GM18508 (cell line): ENCODE data around the gene NBDY.
"Not testable (repeated sequence)": the region's sequence is repeated elsewhere in the genome, so short reads cannot be mapped to it uniquely, and the experiment has no call there.

Experiments used
- ATAC-seq: cut with Tn5 transposase; IDR thresholded peaks from one replicate; pipeline ENCODE4 v1.9.1; 2021; ENCODE audit warnings: moderate number of reproducible peaks; ENCODE audit not compliant: insufficient read depth, unreplicated experiment

NBDY gene

DNA sequence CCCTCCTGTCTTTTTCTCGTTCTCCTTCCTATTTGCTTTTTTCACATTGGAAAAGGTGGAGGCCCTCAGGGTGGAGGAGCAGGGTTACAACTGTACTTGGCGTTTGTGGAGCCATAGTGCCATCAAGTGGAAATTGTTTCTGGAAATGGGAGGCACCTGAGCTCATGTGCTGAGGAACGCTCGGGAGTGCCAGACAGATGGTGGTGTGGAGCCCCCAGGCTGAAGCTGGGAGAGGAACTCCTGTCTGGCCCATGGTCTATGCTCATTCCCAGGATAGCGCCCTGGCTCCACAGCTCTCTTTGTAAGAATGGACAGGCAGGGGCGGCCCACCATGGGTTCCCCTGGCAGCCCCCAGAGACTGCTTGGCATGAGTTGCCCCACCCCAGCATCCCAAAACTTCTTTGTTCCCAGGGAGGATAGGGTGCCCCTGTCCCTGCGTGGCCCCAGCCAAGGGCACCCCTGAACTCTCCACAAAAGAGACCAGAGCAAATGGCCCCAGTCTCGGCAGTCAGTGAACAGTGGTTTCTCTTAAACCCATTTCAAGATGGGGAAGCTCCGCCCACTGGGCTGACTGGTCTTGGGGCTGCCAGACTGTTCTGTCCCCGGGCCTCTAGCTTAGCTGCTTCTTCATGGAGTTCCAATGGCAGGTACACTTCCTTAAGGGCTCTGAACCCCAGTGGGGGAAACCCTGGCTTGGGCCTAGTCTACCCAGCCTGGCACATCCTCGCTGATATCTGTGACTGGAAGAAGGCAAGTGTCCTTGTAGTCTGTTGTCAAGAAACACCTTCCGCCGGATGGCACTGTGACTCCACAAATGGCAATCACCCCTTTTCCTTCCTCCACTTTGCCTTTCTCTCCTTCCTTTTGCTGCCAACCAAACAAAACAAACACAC, 70.1 kb downstream of the NBDY start:
- no peak for ATAC-seq

DNA sequence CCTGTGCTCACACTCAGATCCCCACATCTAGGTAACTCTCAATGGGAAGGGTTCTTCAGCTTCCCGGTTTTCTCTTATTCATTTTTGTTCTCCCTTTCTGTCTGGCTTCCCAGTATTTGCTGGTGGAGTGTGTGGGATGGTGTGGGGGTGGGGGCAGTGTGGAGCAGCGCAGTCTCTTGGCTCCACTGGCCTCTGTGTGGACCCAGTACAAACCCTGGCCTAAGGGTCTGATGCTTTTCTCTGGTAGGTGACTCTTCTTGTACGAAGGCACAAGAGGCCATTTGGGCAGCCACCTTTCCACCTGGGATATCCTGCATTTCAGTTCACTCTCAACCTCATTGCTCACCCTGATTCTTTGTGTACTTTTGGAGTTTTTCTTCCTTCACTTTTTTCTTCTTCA, 71.3 kb downstream of the NBDY start:
- ATAC-seq, result no peak

DNA sequence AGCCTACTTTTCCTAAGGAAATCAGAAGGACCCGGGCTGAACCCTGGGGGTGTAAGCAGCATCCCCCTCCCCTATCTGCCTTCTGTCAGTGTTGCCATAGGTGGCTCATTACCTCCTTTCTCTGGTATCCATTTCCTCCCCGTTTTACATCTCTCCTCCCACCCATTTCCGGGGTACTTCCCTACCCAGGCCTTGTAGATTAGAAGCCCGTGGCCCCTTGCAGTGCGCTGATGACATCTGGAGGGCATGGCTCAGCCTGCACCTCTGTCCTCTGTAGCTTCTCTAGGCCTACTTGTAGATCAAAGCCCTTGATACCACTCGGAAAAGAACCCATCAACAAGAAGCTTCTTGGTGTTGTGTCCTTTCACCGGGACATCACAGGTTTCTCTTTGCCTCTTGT, 71.8 kb downstream of the NBDY start:
- peak; percentile 88 for ATAC-seq

DNA sequence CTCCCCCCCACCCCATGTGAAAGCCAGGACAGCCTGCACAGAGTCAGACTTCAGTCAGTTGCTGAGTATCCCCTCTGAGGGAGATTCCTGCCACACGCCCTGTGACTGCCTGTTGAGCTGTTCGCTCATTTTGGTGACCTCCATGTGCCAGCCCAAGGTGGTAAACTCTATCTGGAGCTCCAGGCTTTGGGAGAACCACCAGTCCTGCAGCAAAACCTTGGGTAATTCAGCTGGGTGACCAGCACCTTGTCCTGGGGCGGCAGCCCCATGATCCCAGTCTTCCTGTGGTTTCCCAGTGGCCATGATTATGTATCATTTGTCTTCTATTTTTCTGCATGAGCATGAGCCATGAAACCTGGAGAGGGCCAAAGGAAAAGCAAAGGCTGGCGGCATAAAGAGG, 73.4 kb downstream of the NBDY start:
- no peak for ATAC-seq

DNA sequence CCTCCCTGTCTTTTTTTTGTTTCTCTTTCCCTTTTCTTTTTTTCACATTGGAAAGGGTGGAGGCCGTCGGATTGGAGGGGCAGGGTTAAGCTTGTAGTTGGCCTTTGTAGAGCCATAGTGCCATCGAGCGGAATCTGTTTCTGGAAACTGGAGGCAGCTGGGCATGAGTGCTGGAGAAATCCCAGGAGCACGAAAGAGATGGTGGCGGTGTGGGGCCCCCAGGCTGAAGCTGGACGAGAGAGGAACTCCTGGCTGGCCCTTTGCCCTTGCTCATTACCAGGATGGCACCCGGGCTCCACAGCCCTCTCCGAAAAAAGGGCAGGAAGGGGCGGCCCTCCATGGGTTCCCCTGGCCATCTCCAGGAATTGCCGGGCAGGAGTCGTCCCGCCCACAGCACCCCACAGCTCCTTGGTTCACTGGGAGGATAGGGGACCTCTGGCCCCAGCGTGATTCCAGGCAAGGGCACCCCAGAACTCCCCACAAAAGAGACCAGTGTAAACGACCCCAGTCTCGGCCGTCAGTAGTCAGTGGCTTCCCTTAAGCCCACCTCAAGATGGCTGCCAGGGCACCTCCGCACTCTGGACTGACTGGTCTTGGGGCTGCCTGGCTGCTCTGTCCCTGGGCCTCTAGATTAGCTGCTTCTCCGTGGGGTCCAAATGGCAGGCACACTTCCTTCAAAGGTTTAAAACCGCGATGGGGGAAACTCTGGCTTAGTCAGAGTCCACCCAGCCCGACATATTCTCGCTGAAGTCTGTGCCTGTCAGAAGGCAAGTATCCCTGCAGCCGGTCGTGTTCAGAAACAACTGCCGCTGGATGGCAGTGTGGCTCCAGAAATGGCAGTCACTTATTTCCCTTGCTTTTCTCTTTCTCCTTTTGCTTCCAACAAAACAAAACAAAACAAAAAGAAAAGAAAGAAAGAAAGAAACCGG, 74.1 kb downstream of the NBDY start:
- ATAC-seq, result no peak

DNA sequence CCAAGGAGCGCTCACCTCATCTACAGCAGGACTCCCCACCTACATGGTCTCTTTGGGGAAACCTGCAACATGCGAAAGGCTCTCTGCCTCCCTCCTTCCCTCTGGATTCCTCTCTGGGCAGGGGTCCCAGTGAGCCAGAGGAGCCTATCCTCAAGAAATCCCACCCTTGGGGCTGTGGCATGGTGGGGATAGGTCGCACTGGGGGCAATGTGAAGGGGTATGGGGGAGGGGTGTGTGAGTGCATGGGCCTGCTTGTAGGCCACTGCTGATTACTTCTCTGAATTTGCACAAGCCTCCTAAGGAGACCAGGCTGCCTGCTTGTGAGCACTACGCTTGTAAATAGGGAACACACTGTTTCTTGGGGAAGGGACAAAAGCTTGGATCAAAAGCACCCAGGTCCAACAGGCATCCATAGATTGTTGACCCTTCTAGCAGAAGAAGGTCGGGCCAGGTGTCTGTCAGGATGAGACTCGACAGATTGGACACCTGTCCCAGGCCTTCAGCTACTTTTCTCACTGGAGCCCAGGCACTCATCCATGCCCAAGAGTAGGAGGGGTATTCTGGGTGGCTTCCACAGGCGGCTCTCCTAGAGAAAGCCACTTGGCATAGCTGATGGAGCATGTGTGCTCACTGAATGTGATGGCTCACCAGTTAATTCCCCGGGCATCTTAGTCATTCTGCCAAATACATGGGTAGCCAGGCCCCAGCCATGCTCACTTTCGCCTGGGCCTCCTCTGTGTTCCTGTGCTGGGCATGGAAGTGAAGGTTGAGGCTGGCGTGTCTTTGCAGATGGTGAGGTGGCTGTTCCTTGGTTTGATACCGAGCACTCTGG, 75.0 kb downstream of the NBDY start:
- no peak for ATAC-seq

DNA sequence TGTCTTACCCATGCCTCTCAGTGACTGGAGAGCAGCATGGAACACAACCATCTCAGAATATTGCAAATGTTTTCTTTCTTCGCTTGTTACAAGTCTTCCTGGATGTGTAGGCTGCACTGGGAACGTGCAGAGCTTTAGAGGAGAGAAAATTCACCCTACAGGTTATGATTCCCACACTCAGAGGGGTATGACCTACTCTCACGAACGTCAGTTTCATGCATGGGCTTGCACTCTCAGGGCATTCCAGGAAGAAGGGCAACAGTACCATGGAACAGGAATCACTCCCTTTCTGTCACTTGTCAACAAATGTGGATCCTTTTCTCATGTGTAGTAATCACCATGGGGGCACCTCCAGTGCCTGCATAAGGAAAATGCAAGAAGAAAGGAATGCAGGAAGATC, 75.8 kb downstream of the NBDY start:
- no peak for ATAC-seq

DNA sequence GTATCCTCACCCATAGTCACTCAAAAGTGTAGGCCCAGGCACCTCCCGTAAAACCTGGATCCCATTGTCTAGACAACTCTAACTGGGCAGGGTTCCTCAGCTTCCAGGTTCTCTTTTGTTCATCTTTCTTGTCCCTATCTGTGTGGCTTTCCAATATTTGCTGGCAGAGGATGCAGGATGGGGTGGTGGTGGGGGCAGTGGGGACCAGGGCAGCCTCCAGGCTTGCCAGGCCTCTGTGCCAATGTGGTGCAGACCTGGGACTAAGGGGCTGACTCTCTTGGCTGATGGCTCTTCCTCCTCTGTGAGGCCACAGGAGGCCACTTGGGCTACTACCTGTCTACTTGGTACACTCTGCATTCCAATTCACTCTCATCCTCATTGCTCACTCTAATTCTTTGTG, 76.4 kb downstream of the NBDY start:
- ATAC-seq, result no peak

DNA sequence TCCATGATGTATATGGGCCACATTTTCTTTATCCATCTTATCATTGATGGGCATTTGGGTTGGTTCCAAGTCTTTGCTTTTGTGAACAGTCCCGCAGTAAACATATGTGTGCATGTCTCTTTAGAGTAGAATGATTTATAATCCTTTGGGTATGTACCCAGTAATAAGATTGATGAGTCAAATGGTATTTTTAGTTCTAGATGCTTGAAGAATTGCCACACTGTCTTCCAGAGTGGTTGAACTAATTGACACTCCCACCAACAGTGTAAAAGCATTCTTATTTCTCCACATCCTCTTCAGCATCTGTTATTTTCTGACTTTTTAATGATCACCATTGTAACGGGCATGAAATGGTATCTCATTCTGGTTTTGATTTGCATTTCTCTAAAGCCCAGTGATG, 77.1 kb downstream of the NBDY start:
- not testable (repeated sequence) for ATAC-seq

DNA sequence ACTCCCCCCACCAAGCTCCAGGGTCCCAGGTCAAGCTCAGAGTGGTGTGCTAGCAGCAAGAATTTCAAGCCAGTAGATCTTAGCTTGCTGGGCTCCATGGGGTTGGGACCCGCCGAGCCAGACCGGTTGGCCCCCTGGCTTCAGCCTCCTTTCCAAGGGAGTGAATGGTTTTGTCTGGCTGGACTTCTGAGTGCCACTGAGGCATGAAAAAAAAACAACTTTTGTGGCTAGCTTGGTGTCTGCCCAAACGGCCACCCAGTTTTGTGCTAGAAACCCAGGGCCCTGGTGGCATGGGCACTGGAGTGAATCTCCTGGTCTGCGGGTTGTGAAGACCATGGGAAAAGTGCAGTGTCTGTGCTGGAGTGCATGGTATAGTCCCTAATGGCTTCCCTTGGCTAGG, 82.6 kb downstream of the NBDY start:
- no peak for ATAC-seq

DNA sequence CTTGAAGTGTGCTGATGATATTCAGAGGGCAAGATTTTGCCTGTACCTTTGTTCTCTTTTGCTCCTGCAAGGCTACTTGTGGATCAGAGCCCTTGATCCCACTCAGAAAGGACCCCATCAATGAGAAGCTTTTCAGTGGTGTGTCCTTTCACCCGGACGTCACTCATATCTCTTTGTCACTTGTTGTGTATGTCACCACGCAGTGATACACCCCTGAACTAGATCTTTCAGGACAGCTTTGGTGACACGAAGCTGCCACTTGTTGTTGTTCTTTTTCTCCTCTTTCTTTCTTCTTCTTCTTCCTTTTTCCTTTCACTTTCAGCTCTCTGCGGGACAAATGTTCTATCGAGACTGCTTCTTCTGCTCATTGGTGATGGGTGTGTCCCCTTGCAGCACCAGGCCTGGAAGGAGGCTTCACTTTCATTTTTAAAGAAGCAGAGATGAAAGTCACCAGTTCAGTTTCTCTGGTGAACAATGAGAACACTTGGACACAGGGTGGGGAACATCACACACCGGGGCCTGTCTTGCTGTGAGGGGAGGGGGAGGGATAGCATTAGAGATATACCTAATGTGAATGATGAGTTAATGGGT, 83.6 kb downstream of the NBDY start:
- ATAC-seq, result peak; percentile 95

DNA sequence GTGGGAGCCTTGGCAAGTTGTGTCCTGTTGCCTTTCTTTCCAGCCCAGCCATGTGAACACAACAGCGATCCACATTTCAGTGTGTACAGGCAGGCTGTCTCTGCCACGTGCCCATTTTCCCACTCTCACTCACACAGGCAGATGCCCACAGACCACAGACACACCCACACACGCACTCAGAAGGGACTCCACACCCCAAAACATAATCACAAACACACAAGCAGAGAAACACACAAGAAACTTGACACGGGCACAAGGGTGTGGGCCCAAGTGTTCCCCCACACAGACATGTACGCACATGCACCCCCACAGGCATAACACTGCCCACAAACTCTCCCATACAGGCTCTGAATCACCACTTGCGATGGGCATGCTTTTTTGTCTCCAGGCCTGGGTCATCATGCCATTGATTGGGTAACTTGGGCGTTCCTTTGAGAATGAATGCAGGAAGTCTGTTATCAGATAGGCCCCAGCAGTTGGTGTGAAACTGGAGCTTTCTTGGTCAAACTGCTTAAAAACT, 84.3 kb downstream of the NBDY start:
- no peak for ATAC-seq

DNA sequence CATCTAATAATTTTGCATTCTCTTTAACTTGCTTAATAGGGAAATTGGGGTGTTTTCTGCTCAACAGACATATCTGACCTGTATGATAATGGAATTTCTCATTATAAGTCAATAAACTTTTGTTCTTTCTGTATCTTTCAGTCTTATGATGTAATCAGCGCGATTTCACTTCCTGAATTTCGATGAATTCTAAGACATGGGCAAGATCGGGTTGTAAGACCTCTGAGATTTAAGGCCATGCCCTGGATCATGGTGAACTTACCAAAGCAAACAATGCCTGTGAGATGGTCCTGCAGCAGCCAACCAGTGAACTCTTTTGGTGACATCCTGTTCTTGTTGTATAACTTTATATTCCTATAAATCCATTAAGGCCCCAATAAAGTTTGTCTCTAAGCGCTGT, 88.1 kb downstream of the NBDY start:
- ATAC-seq, result no peak

DNA sequence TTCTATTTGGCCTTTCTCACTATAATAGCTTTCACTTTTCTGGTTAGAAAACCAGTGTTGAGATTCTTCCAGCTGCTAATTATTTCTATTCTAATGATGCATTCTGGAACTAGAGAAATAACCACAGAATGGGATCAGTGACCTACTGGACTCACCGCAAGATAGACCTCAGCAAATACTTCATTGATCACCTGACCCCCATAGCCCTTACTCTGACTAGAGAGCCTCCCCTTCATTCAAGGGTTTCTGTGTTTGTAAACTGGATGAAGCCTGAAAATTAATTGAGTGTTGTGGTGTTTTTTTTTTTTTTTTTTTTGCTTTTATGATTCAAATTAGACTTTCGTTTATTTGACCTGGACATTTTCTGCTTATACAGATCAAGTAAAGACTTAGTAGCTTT, 97.0 kb downstream of the NBDY start:
- no peak for ATAC-seq

DNA sequence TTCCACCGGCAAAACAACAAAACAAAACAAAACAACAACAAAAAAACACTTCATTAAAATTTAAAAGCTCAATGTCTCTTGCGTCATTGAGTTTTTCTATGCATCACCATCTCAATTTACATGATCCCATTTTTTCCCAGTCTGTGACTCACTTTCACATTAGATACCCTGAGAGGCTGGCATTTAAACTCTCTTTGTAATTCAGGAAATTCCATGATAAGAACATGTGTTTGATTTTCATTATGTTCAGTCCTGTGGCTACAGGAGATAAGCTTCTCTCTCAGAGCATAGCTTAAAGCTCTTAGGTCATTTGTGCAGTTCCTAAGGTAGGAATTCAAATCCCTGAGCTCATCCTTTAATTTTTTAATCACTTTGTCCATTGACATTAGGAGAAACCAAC, 104.6 kb downstream of the NBDY start:
- ATAC-seq, result no peak

DNA sequence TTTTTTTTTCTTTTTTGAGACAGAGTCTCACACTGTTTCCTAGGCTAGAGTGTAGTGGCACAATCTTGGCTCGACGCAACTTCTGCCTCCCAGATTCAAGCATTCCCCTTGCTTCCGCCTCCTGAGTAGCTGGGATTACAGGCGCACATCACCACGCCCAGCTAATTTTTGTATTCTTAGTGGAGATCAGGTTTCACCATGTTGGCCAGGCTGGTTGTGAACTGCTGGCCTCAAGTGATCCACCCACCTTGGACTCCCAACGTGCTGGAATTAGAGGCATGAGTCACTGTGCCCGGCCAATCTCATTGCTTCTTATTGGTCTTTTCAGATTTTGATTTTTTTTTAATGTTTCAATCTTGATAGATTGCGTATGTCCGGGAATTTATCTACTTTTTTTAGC, 124.4 kb downstream of the NBDY start:
- no peak for ATAC-seq

DNA sequence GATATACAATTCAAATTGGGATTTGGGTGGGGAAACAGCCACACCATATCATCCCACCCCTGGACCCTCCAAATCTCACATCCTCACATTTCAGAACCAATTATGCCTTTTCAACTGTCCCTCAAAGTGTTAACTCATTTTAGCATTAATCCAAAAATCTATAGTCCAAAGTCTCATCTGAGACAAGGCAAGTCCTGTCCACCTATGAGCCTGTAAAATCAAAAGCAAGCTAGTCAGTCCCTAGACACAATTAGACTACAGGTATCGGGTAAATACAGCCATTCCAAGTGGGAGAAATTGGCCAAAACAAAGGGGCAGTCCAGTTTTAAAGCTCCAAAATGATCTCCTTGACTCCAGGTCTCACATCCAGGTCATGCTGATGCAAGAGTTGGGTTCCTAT, 128.0 kb downstream of the NBDY start:
- ATAC-seq, result no peak

DNA sequence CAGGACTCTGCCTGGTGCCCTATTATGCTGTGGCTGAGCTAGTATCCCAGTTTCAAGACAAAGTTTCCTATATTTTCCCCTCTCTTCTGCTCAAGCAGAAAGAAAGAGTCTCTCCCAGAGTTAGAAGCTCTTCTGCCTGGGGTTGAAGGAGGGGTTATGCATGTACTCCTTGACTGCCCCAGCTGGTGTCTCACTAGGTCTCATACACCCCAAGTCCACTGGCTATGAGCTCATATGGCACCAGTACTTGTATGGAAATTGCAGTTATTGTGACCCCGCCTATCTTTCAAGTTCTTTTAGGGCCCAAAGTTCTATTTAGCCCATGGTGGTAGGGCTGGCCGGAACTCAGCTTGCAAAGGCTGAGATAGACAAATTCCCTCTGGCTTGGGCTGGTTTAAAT, 131.8 kb downstream of the NBDY start:
- no peak for ATAC-seq
